Panc1 (cell line): ENCODE results near the gene CD274. TPM values are rescaled to one million over a fixed set of nuclear protein-coding genes. Genes with fewer than 3 reads are reported as not detected.

Source experiments
- ATAC-seq: fragments of 200-7000 bp; cut with Tn5 transposase; 2 replicates; pipeline ENCODE4 v1.9.1; 2020; ENCODE audit warnings: mild to moderate bottlenecking, moderate library complexity
- BruUV-seq: library from RNA; stranded (reverse); fragments of 400-500 nt; replicated peaks from 2 replicates; lab custom pipeline; 2021; lab: Mats Ljungman, UMichigan
- CTCF ChIA-PET: fragments of 300-600 bp; sonication (Branson Sonifier 250); formaldehyde crosslinking; loops from one replicate; lab custom pipeline; 2022; ENCODE audit warnings: antibody characterized with exemption; lab: Charles Lee
- POLR2A ChIA-PET: fragments of 300-600 bp; sonication (Branson Sonifier 250); formaldehyde crosslinking; loops from one replicate; lab custom pipeline; 2022; ENCODE audit warnings: antibody characterized with exemption; lab: Charles Lee
- DNase-seq: peaks from one replicate; pipeline ENCODE4 v3.0.0-alpha.2; 2010; ENCODE audit warnings: low read depth, low spot score
- H3K27ac ChIP-seq: 2 replicates; pipeline ENCODE4 v1.5.1; 2011; ENCODE audit warnings: mild to moderate bottlenecking, low read length, inconsistent platforms
- H3K27me3 ChIP-seq: fragments of 200-500 bp; sonication (Bioruptor generic); 2 replicates; pipeline ENCODE4 v1.6.0; 2014; ENCODE audit warnings: low read length, inconsistent platforms; ENCODE audit not compliant: control insufficient read depth, insufficient read depth
- H3K36me3 ChIP-seq: fragments of 200-500 bp; sonication (Bioruptor generic); 2 replicates; pipeline ENCODE4 v1.5.1; 2014; ENCODE audit warnings: inconsistent platforms, mild to moderate bottlenecking, low read length, moderate library complexity; ENCODE audit not compliant: control insufficient read depth, insufficient read depth
- H3K4me1 ChIP-seq: 2 replicates; pipeline ENCODE4 v1.5.1; 2011; ENCODE audit warnings: inconsistent platforms, mild to moderate bottlenecking, low read length, moderate library complexity; ENCODE audit not compliant: control insufficient read depth, insufficient read depth
- H3K4me3 ChIP-seq, 2 experiments: 2 replicates each; pipeline ENCODE4 v1.5.1; 2011 to 2012; ENCODE audit warnings: low read depth in 2 of 2, low read length in 2 of 2, mild to moderate bottlenecking in 2 of 2, inconsistent platforms in 1 of 2, moderate library complexity in 1 of 2
- H3K9me3 ChIP-seq: fragments of 200-500 bp; sonication (Bioruptor generic); 2 replicates; pipeline ENCODE4 v1.5.1; 2014; ENCODE audit warnings: low read depth, mild to moderate bottlenecking, inconsistent platforms, low read length, moderate library complexity; ENCODE audit not compliant: control insufficient read depth, insufficient read depth
- POLR2AphosphoS5 ChIP-seq: IDR thresholded peaks from 2 replicates; pipeline ENCODE4 v1.6.1; 2012; ENCODE audit warnings: mild to moderate bottlenecking, low read depth, low read length, moderate library complexity
- SIN3A ChIP-seq: IDR thresholded peaks from 2 replicates; pipeline ENCODE4 v1.6.1; 2012; ENCODE audit warnings: low read depth, mild to moderate bottlenecking, low read length, moderate library complexity, borderline replicate concordance; ENCODE audit not compliant: insufficient read depth
- TCF7L2 ChIP-seq: IDR thresholded peaks from 2 replicates; pipeline ENCODE4 v1.6.1; 2011; ENCODE audit warnings: mild to moderate bottlenecking, low read depth, low read length, inconsistent platforms
- in situ Hi-C: cut with HindIII; loops from 2 replicates; pipeline ENCODE4 v1.10.0; 2016; ENCODE audit warnings: low sequenced_read_pairs, low pct_unique_long_range_greater_than_20kb
- intact Hi-C: fragments of 100-400 bp; cut with micrococcal nuclease; formaldehyde crosslinking; loops from one replicate; pipeline ENCODE4 v1.10.0; 2022; ENCODE audit not compliant: unreplicated experiment
- total RNA-seq: library from RNA; stranded (reverse); gene quantifications from one replicate; pipeline ENCODE4 v1.2.1, GENCODE V29; 2021; ENCODE audit not compliant: unreplicated experiment
- TF ChIP-seq, protein P1 (sequence below): fragments of 450-650 bp; IDR thresholded peaks from 2 replicates; pipeline ENCODE4 v1.5.1; 2017; ENCODE audit warnings: mild to moderate bottlenecking
- TF ChIP-seq, protein P2 (sequence below), 2 experiments: IDR thresholded peaks; 2 replicates each; pipeline ENCODE4 v1.6.1; 2011 to 2012; ENCODE audit warnings: low read depth in 2 of 2, control low read depth in 1 of 2, low read length in 1 of 2, mild to moderate bottlenecking in 1 of 2, moderate library complexity in 1 of 2; ENCODE audit not compliant: insufficient read depth in 1 of 2

The CD274 gene
- total RNA-seq, 1 experiment from 2014 or later, result 0.21 TPM

DNA sequence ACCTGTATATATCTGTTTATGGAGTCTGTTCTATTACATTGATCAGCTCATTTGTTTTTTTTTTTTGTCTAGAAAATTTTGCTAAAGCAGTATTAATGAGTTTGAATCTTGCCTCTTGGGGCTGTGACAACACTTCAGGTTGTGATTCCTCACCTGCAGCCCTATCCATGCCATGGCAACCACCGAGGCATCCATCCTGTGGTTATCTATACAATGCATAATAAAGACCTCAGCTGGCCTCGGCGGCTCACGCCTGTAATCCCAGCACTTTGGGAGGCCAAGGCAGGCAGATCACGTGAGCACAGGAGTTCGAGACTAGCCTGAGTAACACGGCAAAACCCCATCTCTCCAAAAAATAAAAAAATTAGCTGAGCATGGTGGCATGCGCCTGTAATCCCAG, 31.9 kb downstream of the CD274 start:
- Histone ChIP-seq H3K27me3 (no peaks in the 10 kb centered on the region), H3K4me1 (no peaks in the 10 kb centered on the region), H3K4me3 (no peak overlapping the region), H3K9me3 (no peaks in the 10 kb centered on the region), H3K27ac (no peak overlapping the region), H3K36me3 (no peaks in the 10 kb centered on the region)
- TF ChIP-seq TCF7L2 (no peak), SIN3A (no peak), POLR2AphosphoS5 (no peak)
- TF ChIP-seq, protein P1, sequence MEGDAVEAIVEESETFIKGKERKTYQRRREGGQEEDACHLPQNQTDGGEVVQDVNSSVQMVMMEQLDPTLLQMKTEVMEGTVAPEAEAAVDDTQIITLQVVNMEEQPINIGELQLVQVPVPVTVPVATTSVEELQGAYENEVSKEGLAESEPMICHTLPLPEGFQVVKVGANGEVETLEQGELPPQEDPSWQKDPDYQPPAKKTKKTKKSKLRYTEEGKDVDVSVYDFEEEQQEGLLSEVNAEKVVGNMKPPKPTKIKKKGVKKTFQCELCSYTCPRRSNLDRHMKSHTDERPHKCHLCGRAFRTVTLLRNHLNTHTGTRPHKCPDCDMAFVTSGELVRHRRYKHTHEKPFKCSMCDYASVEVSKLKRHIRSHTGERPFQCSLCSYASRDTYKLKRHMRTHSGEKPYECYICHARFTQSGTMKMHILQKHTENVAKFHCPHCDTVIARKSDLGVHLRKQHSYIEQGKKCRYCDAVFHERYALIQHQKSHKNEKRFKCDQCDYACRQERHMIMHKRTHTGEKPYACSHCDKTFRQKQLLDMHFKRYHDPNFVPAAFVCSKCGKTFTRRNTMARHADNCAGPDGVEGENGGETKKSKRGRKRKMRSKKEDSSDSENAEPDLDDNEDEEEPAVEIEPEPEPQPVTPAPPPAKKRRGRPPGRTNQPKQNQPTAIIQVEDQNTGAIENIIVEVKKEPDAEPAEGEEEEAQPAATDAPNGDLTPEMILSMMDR, result no peak
- TF ChIP-seq, protein P2, sequence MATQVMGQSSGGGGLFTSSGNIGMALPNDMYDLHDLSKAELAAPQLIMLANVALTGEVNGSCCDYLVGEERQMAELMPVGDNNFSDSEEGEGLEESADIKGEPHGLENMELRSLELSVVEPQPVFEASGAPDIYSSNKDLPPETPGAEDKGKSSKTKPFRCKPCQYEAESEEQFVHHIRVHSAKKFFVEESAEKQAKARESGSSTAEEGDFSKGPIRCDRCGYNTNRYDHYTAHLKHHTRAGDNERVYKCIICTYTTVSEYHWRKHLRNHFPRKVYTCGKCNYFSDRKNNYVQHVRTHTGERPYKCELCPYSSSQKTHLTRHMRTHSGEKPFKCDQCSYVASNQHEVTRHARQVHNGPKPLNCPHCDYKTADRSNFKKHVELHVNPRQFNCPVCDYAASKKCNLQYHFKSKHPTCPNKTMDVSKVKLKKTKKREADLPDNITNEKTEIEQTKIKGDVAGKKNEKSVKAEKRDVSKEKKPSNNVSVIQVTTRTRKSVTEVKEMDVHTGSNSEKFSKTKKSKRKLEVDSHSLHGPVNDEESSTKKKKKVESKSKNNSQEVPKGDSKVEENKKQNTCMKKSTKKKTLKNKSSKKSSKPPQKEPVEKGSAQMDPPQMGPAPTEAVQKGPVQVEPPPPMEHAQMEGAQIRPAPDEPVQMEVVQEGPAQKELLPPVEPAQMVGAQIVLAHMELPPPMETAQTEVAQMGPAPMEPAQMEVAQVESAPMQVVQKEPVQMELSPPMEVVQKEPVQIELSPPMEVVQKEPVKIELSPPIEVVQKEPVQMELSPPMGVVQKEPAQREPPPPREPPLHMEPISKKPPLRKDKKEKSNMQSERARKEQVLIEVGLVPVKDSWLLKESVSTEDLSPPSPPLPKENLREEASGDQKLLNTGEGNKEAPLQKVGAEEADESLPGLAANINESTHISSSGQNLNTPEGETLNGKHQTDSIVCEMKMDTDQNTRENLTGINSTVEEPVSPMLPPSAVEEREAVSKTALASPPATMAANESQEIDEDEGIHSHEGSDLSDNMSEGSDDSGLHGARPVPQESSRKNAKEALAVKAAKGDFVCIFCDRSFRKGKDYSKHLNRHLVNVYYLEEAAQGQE (IDR thresholded peaks at IDR 0.05; ENCODE audit: insufficient read depth in 1 of 2, low read depth in 2 of 2, low read length in 1 of 2), result no peak
- in situ Hi-C loops, result no loop called here
- intact Hi-C loops, result no loop called here
- CTCF ChIA-PET, result interaction anchor here (0.8 kb wide), 1 partner anchor 32 kb away, joined by 6 read pairs; no protein-coding TSS in a partner anchor
- POLR2A ChIA-PET, result interaction anchor here (0.6 kb wide), 1 partner anchor 29 kb away, joined by 3 read pairs; no protein-coding TSS in a partner anchor
- DNase-seq (no peak), ATAC-seq (no peak)
- no TSS peak for BruUV-seq

DNA sequence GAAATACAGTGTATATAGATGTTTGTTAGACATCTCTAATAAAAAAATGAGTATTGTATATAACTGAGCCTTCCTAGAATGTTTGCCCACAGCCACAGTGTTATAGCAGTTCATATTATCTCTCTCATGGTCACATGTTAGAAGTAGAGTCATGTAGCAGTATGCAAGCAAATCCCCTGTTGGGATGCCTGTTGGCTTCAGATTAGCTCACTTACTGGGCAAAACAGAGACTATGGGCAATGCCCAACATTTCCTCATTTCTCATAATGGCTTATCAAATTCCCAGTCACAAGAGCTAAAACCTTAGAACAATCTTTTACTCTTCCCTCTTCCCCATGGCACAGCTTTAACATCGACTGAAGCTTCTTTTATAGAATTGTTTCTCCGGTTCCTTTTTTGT, 33.0 kb downstream of the CD274 start:
- POLR2A ChIA-PET, result interaction anchor here (0.7 kb wide), 1 partner anchor 365 kb away, joined by 8 read pairs; no protein-coding TSS in a partner anchor
- in situ Hi-C loops, result no loop called here
- no peak overlapping the region for H3K27ac ChIP-seq
- DNase-seq, result no peak
- no peak for ATAC-seq
- CTCF ChIA-PET, result no interaction called here
- no peaks in the 10 kb centered on the region for H3K4me1 ChIP-seq
- no peaks in the 10 kb centered on the region for H3K27me3 ChIP-seq
- H3K36me3 ChIP-seq, result no peaks in the 10 kb centered on the region
- BruUV-seq, result no TSS peak
- intact Hi-C loops, result no loop called here
- TF ChIP-seq TCF7L2, result no peak
- TF ChIP-seq, protein P2 (IDR thresholded peaks at IDR 0.05; ENCODE audit: insufficient read depth in 1 of 2, low read depth in 2 of 2, low read length in 1 of 2), result no peak
- TF ChIP-seq, protein P1, result no peak
- no peak for TF ChIP-seq POLR2AphosphoS5
- TF ChIP-seq SIN3A, result no peak
- no peaks in the 10 kb centered on the region for H3K9me3 ChIP-seq
- no peak overlapping the region for H3K4me3 ChIP-seq
